Prostate gland (tissue), 2 donors: Measurements from ENCODE around the gene SMIM11. TPM values are rescaled to one million over a fixed set of nuclear protein-coding genes. Genes with fewer than 3 reads are reported as not detected.

Experiments
- DNase-seq: peaks from one replicate; pipeline ENCODE4 v3.0.0-alpha.2; 2019; ENCODE audit warnings: low spot score
- H3K27ac ChIP-seq, 2 donors: fragments of 200-600 bp; sonication (generic); 2 replicates each; pipeline ENCODE4 v1.5.1; 2017 to 2019
- H3K27me3 ChIP-seq: fragments of 200-600 bp; sonication (generic); replicated peaks from 2 replicates; pipeline ENCODE4 v1.5.1; 2019; ENCODE audit not compliant: insufficient read depth
- H3K36me3 ChIP-seq, 2 donors: fragments of 200-600 bp; sonication (generic); 1 replicate in 1 of 2; 2 replicates in 1 of 2; pipeline versions ENCODE4 v1.5.1 to v1.8.1; 2017 to 2019
- H3K4me1 ChIP-seq: fragments of 200-600 bp; sonication (generic); replicated peaks from 2 replicates; pipeline ENCODE4 v1.5.1; 2019
- H3K4me3 ChIP-seq, 2 donors: fragments of 200-600 bp; sonication (generic); 2 replicates each; pipeline ENCODE4 v1.5.1; 2017 to 2019
- H3K9me3 ChIP-seq: fragments of 200-600 bp; sonication (generic); 2 replicates; pipeline ENCODE4 v1.5.1; 2017
- POLR2A ChIP-seq: fragments of 450-650 bp; IDR thresholded peaks from one replicate; pipeline ENCODE4 v1.6.1; 2016; ENCODE audit warnings: antibody characterized with exemption, mild to moderate bottlenecking
- POLR2AphosphoS5 ChIP-seq: sonication (generic); formaldehyde crosslinking; IDR thresholded peaks from one replicate; pipeline ENCODE4 v1.6.1; 2017; ENCODE audit warnings: antibody characterized with exemption
- WGBS: methylation state at CpG from one replicate; pipeline ENCODE4 v1.1.5; 2018; 5-methylcytosine and 5-hydroxymethylcytosine counted together
- intact Hi-C: fragments of 100-400 bp; cut with DNase I; formaldehyde crosslinking; loops from one replicate; pipeline ENCODE4 v1.14.2; 2022
- total RNA-seq, 2 donors: library from RNA; depleted of rRNA; stranded (reverse); fragments of >200 nt; gene quantifications; one replicate each; pipeline ENCODE4 v1.1.0, GENCODE V29; 2016
- TF ChIP-seq, protein P1 (sequence below), 4 experiments: fragments of 200-600 bp in 2 of 4; fragments of 450-650 bp in 2 of 4; sonication (generic) in 2 of 4; IDR thresholded peaks; 1 replicate in 3 of 4; 2 replicates in 1 of 4; pipeline ENCODE4 v1.5.1; 2016 to 2019; ENCODE audit warnings: antibody characterized with exemption in 4 of 4, mild to moderate bottlenecking in 2 of 4, moderate library complexity in 2 of 4

The SMIM11 gene
- total RNA-seq, 2 donors from 2014 or later, result 8.8 to 12.6 TPM

DNA sequence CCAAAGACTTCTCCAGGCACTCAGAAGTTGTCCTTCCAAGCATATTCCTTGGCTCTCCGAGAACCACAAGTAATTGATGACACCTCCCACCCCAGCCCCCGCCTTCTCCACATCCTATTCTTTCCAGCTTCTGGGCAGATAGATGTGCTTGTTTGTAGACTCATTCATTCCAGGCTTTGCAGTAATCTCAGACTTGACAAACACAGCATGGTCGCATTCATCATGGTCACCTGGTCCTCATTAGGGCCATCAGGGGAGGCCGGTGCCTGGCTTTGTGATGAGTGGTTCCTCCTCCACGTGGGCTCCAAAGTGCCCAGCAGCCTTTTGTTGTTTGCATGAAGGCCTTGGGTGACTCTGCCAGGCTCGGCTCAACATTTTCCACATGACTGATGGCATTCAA lies 40.0 kb upstream of the SMIM11 start:
- H3K36me3 ChIP-seq, result no peaks in the 10 kb centered on the region
- H3K27me3 ChIP-seq, result no peaks in the 10 kb centered on the region
- intact Hi-C loops, result no loop called here
- 66% methylated on average over 6 of the region's 6 CpGs for WGBS
- no peak for DNase-seq
- no peaks in the 10 kb centered on the region for H3K4me1 ChIP-seq
- TF ChIP-seq POLR2A, result no peak
- no peak overlapping the region for H3K27ac ChIP-seq
- H3K9me3 ChIP-seq, result no peaks in the 10 kb centered on the region
- no peak overlapping the region for H3K4me3 ChIP-seq

DNA sequence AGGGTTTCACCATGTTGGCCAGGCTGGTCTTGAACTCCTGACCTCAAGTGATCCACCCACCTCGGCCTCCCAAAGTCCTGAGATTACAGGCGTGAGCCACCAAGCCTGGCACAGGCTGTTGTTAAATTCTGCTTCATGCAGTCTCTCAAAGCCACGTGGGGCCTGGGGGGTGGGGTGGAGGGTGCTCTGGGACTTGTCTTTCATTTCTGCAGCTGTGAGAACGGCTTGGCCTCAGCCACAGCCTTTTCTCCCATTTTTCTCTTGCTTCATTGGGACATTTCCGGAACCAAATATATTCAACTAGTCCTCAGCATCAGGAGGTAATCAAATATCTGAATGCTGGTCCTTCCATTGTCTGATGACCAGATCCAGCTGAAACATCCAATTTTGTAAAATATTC lies 39.1 kb upstream of the SMIM11 start:
- no peak for DNase-seq
- no peak overlapping the region for H3K27ac ChIP-seq

GRCh38 chr21:34336756-34337391 lies 38.4 kb upstream of the SMIM11 start:
- H3K4me3 ChIP-seq, result no peak overlapping the region
- H3K36me3 ChIP-seq, result no peaks in the 10 kb centered on the region
- H3K4me1 ChIP-seq, result no peaks in the 10 kb centered on the region
- H3K9me3 ChIP-seq, result no peaks in the 10 kb centered on the region
- TF ChIP-seq POLR2AphosphoS5 (no peak), POLR2A (no peak)
- TF ChIP-seq, protein P1, sequence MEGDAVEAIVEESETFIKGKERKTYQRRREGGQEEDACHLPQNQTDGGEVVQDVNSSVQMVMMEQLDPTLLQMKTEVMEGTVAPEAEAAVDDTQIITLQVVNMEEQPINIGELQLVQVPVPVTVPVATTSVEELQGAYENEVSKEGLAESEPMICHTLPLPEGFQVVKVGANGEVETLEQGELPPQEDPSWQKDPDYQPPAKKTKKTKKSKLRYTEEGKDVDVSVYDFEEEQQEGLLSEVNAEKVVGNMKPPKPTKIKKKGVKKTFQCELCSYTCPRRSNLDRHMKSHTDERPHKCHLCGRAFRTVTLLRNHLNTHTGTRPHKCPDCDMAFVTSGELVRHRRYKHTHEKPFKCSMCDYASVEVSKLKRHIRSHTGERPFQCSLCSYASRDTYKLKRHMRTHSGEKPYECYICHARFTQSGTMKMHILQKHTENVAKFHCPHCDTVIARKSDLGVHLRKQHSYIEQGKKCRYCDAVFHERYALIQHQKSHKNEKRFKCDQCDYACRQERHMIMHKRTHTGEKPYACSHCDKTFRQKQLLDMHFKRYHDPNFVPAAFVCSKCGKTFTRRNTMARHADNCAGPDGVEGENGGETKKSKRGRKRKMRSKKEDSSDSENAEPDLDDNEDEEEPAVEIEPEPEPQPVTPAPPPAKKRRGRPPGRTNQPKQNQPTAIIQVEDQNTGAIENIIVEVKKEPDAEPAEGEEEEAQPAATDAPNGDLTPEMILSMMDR (IDR thresholded peaks at IDR 0.05), result no peak
- intact Hi-C loops, result no loop called here
- WGBS, result 74% methylated on average over 13 of the region's 13 CpGs
- no peaks in the 10 kb centered on the region for H3K27me3 ChIP-seq
- no peak overlapping the region for H3K27ac ChIP-seq
- no peak for DNase-seq

More for the DNA sequence above, 39.1 kb upstream of the SMIM11 start:
- Histone ChIP-seq H3K4me3 (no peak overlapping the region), H3K36me3 (no peaks in the 10 kb centered on the region), H3K4me1 (no peaks in the 10 kb centered on the region), H3K27me3 (no peaks in the 10 kb centered on the region), H3K9me3 (no peaks in the 10 kb centered on the region)
- intact Hi-C loops, result no loop called here
- TF ChIP-seq, protein P1 (IDR thresholded peaks at IDR 0.05), result no peak
- TF ChIP-seq POLR2AphosphoS5 (no peak), POLR2A (no peak)
- WGBS, result 79% methylated on average over 5 of the region's 5 CpGs

- no peak for DNase-seq
- intact Hi-C loops, result no loop called here
- no peaks in the 10 kb centered on the region for H3K27me3 ChIP-seq
- H3K36me3 ChIP-seq, result no peaks in the 10 kb centered on the region
- no peak overlapping the region for H3K4me3 ChIP-seq
- H3K9me3 ChIP-seq, result no peaks in the 10 kb centered on the region
- H3K4me1 ChIP-seq, result no peaks in the 10 kb centered on the region
- TF ChIP-seq POLR2A, result no peak
- TF ChIP-seq POLR2AphosphoS5, result no peak
- TF ChIP-seq, protein P1 (IDR thresholded peaks at IDR 0.05), result no peak
- 70% methylated on average over 6 of the region's 6 CpGs for WGBS
- no peak overlapping the region for H3K27ac ChIP-seq
Observed at GRCh38 chr21:34337741-34338140, 37.6 kb upstream of the SMIM11 start.

- H3K4me1 ChIP-seq, result no peaks in the 10 kb centered on the region
- no peak overlapping the region for H3K27ac ChIP-seq
- intact Hi-C loops, result no loop called here
- no peaks in the 10 kb centered on the region for H3K27me3 ChIP-seq
- no peaks in the 10 kb centered on the region for H3K9me3 ChIP-seq
- H3K4me3 ChIP-seq, result no peak overlapping the region
- H3K36me3 ChIP-seq, result no peaks in the 10 kb centered on the region
- DNase-seq, result no peak
- TF ChIP-seq POLR2AphosphoS5 (no peak), POLR2A (no peak)
- TF ChIP-seq, protein P1 (IDR thresholded peaks at IDR 0.05), result no peak
- WGBS, result 95% methylated on average over 8 of the region's 8 CpGs
Observed at GRCh38 chr21:34338226-34338625, 37.1 kb upstream of the SMIM11 start.
